A204.1 (cell line): ENCODE results near the gene HAX1.
"Not testable (repeated sequence)": the region's sequence is repeated elsewhere in the genome, so short reads cannot be mapped to it uniquely, and the experiment has no call there.

ENCODE experiments used
- FAIRE-seq: peaks from 2 replicates; lab custom pipeline; 2012; peaks lifted over from hg19 to GRCh38; lab: Jason Lieb, UNC

The HAX1 gene

DNA sequence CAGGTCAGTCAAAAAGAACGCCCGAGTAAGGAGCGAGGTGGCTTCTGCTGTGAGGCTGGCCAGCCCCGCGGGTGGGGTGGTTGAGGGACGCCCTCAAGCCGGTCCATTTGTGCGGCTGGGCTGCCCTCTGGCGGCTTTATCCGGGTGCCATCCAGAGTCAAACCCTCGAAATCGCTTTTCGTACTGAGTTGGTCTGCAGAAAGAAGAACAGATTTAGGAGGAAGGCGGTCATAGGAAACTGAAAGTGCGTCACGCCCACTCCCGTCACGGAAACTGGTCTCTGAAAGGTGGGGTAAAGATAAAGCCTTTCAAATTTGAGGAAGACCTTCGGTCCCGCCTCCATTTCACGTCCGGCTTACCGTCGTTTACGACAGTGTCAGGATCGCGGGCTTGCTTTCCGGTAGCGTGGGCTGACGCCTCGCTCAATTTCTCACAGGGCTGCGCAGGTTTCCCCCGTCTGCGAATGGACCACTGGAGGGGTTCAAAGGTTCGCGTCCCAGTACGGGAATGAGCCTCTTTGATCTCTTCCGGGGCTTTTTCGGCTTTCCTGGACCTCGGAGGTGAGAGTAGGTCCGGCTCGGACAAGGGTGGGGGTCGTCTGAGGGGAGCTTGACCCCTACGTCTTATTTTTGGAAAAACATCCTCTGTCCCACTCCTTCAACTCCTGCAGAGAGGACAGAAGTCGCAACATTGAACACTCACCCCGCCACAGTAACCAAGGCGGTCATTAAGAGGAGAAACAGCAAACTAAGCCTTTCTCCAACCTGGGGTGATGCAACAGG, at the start of gene HAX1:
HAX1 (plus strand) TSS at position 413 of the 782 bp plus-strand sequence; CDS start at position 508, 95 bp downstream.
- peak; percentile 99 for FAIRE-seq

DNA sequence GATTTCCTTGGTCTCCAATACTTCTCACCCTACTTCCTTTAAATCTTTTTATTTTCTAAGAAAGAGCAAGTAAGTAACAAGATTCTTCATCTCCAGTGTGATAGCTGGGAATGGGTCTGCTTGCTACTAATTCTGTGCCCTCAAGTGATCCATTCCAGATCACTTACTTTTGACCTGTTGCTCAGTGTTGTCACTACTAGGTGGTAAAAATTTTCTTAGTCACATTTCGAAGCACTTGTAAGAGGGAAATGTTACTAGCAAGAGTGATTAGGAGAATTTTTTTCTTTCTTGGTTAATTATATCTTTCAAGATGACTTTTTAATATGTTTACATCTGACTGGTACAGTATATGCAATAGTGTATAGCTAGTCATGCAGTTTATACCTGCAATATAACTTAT, 49.5 kb upstream of the HAX1 start:
- FAIRE-seq: no peak

DNA sequence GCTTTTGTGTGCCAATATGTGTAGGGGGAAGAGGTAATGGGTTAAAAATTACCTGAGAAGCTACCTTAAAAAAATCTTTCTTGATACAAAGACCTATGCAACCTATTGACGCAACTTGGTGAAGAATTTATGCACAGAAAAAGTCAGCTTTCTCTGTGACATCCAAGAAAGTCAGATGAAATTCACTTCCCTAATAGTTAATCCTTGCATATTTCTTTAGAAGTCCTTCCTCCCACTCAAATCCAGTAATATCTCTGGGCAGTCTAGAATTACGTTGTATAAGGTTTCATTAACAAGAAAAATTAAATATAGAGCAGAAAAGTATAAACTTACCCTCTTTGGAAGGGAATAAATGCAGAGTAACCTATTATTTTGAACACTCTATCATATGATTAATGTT, 48.8 kb upstream of the HAX1 start:
- no peak for FAIRE-seq

DNA sequence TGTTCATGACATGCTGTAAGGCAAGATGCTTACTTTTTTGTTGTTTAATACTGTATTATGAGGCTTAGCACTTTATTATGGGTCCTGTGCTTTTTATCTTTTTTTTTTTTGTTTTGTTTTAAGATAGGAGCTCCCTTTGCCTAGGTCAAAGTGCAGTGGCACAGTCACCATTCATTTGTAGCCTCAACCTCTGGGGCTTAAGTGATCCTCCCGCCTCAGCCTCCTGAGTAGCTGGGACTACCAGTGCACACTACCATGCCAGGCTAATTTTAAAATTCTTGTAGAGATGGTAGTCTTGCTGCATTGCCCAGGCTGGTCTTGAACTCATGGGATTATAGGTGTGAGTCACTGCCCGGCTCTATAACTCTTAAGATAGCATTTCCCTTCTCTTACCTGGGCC, 47.1 kb upstream of the HAX1 start:
- no peak for FAIRE-seq

DNA sequence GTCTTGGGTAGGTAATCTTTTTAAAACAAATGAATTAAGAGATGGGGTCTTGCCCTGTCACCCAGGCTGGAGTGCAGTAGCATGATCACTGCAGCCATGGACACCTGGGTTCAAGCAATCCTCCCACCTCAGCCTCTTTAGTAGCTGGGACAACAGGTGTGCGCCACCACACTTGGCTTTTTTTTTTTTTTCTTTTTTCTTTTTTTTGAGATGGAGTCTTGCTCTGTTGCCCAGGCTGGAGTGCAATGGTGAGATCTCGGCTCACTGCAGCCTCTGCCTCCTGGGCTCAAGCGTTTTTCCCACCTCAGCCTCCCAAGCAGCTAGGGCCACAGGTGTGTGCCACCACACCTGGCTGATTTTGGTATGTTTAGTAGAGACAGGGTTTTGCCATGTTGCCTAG, 41.3 kb upstream of the HAX1 start:
- FAIRE-seq: not testable (repeated sequence)

DNA sequence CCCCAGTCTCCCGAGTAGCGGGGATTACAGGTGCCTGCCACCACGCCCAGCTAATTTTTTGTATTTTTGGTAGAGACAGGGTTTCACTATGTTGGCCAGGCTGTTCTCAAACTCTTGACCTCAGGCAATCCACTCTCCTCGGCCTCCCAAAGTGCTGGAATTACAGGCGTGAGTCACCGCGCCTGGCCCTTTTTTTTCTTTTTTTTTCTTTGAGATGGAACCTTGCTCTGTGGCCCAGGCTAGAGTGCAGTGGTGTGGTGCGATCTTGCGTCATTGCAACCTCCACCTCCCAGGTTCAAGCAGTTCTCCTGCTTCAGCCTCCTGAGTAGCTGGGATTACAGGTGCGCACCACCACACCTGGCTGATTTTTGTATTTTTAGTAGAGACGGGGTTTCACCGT, 39.3 kb upstream of the HAX1 start:
- FAIRE-seq: not testable (repeated sequence)

DNA sequence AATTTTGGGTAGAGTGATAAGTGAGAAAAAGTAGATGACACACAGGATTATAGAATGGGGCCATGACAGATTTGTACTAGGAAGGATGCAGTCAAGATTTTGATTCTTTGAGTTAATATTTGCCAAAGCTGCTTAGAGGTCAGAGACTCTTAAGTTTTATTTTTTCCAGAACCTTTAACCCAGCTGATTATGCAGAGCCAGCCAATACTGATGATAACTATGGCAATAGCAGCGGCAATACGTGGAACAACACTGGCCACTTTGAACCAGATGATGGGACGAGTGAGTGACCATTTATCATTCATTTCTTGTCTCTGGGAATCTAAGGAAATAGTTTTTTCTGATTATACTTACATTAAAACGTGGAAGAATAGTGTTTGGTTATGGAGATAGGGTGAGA, 35.6 kb upstream of the HAX1 start:
- no peak for FAIRE-seq

DNA sequence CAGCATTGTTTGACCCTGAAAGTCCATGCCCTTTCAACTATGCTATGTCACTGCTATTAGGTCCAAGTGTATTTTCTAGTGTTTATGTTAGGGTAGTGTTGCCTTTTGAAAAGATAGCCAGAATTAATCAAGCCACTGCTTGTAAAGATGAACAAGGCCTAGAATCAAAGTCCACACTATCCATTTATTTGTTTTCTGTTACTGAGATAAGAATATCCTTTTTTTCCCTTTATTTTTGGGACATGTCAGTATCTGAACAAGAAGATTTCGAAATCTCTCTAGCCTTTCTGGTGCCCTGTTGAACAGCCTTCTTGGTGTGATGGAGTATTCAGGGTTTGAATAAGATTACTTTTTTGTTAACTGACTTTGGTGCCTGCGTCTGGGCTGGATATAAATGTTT, 35.0 kb upstream of the HAX1 start:
- FAIRE-seq: no peak

DNA sequence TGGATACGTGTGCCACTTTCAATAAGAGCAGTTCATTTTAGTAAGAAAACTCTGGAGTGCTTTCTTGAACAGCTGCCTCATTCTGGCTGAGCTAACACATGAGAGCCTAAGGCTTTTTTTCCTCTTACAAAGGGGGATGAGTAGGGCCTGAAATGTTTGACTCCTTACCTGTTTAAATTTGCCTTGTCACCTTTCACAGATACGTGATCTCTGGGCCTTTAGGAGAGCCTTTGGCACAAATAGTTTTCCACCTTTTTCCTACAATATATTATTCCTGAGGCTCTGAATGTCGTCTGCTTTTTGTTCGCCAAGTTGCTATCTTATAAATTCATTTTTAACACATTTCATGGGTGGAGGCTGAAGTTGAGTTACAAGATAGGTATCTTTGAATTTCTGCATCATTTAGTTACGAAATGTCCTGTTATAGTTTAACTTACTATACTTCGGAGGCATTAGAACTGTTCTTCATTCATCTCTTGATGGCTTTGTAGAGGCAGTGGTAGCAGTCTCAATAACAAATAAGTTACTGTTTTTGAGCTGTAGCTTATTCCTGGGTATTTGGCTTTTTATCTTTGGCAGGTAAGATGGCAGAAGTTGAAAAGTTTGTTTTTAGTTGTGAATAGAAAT, 34.4 kb upstream of the HAX1 start:
- no peak for FAIRE-seq

DNA sequence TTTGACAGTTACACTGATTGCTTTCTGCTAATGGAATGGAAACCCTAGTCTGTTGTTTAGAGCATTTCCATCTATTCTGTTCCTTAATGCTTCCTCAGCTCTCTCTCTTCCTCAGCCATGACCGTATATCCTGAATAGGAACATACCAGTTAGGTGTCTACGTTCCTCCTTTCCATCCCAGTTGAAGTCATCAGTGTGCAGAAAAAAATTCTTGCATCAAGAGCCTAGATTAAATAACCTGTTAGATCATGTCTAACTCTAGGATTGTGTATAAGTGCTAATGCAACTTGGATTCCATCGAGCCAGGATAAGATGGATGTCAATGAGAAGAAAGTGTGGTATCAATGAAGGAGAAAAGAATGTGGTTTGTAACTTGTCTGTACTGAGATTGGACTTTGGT, 32.9 kb upstream of the HAX1 start:
- no peak for FAIRE-seq

DNA sequence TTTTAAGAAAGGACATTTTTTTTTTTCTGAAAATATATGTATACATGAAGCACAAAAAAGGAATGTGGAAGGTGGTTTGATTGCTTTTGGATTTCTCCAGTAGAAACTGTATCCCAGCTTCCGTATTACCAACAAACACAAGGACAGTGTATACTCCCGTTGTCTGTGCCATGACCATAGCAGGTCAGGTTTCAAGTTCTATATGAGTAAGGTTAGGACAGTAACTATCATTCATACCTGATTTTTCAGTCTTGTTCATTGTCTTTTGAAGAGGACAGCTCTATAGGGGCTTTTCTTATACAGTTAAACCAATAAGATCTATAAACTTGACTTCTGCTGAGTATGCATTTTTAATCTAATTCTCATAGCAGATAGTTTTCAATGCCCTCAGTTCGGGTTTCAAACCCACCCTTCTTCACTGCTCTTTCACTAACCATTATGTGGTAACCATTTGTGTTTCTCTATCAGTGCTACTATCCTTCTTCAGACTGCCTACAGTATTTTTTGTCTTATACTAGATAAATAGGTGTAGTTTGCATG, 32.1 kb upstream of the HAX1 start:
- FAIRE-seq: no peak

DNA sequence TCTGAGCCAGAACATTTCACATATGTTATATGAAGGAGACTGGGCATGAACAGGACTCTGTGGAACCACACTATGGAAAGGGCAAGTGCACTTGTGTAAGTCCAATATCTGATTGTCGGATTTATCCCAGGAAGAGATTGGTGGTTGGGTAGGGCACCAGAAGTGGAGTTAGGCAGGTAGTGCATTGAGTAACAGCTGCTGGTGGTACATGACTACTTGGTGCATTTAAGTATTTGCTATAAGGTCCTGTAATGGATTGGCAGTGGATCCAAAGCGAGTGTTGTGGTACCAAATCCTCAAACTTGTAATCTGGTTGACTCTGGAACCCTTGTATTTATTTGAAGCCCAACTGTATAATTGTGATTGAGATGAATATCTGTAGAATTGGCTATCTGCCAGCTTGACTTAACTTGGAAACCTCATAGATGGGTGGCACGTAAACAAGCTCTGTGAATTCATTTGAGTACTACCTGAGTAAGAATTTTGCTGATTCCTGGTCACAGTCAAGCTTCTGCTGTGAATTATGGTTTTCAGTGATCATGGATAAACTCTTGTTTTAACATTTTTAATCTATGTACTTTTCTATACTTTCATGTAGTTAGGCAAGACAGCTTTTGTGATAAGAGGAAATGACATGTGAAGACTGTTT, 30.6 kb upstream of the HAX1 start:
- FAIRE-seq: no peak

DNA sequence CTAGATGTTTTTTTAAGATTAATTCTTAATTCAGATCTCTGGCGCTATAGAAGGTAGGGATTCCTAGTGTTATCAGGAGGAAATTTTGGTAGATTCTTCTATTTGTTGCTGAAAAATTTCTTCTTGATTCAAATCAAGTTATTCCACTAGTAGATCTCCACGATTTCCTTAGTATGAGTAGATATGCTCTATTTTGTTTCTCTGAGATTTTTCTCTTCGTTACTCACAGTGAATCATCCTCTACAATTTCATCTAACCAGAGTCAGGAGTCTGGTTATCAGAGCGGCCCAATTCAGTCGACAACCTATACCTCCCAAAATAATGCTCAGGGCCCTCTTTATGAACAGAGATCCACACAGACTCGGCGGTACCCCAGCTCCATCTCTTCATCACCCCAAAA, 18.8 kb upstream of the HAX1 start:
- FAIRE-seq: no peak

DNA sequence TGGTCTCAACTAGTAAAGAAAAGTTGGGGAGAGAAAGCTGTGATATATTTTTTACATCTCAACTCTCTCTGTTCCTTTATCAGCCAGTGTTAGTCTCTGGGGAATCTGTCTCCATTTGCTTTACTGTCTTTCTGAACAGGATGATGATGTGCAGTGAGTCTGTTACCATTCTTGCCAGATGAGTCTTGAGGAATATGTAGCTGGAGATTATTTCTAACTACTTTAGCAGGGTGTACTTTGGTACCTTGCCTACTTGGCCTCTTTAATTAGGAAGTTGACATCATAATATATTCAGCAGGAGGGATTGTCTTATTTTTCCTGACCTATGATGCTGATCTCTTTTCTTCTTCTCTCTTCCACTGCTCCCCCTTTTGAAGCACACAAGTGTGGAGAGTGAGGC, 15.7 kb upstream of the HAX1 start:
- no peak for FAIRE-seq

DNA sequence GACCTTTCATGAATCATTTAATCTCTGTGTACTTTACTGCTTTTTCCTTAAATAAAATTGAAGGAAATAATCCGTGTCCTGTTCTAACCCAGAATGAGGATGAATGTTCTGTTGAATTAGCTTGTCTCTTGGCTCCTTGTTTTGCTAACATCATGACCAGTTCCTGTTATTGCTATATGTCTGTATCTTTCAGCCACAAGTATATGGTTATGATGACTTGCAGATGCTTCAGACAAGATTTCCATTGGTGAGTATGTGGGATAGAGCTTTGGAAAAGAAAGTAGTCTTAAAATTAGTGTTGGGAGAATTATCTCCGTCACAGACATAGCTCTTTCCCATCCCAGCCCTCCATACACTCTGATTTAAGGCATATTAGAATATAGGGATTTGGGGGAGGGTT, 13.6 kb upstream of the HAX1 start:
- no peak for FAIRE-seq

DNA sequence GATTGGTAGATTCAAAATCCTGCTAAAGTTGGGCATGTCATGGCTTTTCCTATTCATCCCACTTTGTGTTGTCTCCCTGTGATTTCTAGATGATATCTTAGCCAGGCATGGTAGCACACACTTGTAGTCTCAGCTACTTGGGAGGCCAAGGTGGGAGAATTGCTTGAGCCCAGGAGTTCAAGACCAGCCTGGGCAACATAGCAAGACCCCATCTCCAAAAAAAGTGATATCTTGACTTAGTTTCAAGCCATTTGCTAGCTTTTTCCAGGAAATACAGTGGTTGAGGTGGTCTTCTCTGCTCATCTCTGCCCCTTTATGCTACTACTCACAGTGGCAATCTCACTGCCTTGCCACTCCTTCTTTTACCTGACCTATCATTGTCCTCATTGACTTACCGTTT, 12.3 kb upstream of the HAX1 start:
- no peak for FAIRE-seq

DNA sequence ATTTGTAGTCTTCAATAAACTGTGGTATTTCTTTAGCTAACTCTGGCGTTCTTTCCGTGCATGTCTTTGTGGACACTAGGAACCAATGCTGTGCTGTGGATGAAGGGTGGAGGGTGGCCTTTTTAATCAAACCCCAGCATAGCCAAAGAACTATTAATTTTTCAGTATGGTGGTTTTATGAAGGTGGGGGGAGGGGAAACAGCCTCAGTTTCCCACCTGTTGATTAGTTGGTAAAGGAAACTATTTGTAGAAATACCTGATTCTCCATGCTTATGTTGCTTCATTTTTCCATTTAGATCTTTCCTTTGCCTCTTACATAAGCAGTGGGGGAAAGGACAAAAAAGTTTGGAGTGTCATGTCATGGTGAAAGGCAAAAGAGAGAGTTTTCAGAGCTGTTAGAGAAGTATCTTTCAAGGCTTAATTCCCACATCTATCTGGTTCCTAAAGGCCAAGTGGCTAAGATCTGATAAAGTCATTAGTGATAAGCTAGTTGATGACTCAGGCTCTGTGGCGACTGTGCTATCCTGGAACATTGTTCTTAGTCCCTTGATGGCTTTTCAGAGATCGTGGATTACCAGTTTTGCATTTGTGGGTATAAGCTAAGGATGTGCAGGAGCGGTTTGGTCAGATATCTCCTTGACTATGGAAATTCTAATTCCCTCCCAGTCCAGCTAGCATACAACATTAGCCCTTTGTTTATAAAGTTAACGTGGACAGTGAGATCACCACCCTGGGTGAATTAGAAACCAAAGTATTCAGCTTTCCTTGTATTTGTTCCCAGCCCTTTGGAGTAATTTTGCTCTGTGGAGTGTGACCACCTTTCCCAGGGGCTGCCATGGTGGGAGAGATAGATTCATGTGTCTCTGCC, 8.7 kb upstream of the HAX1 start:
- FAIRE-seq: no peak

DNA sequence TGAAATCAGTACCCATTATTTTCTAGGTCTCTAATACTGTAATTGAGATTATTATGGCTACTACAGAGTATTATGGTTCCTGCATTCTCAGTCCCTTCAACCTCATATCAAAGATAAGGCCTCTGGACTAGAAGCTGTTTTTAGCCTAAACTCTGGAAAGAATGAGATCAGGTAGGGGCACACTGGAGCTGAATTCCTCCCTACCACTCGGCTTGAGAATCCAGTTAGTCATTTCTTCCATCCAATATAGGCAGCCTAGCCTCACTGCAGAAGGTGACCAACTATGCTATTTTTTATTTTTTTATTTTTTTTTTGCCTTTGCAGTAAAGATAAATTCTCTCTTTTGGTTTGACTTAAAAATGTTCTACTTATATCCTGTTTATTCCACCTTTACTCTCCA, 8.0 kb upstream of the HAX1 start:
- no peak for FAIRE-seq

DNA sequence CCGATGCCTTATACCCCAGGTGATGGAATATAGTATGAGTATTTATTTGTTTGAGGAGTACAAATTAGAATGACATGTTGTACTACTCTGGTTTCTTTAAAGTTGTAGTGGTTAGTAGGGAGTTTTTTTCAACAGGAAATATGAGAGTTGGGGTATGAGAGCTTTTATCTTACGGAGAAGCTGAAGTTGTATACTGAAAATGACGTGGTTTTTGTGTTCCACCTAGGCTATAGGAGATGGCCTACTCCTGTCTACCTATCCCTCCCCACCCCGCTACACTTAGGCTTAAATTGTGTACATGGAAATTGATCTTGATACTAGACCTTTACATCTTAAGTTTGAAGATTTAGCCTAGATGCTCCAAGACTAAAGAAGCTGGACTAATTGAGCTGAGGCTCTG, 6.8 kb upstream of the HAX1 start:
- no peak for FAIRE-seq

DNA sequence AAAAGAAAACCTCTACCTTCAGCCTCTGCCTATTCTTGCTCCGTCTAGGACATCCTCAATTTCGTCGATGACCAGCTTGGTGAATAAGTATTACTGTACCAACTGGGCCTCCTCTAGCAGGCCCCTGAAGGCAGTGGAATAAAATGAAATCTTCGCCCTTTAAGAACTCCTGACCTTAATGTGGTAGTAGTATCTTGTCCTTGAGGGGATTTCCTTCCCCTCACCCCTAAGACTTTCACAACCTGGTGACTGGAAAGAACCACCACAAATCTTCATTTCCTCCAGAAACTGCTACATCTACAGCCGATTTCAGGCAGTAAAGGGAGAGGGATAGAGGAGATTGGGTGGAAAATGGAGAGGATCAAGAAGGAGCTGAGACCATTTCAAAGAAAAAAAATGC, 1.6 kb upstream of the HAX1 start:
- no peak for FAIRE-seq

DNA sequence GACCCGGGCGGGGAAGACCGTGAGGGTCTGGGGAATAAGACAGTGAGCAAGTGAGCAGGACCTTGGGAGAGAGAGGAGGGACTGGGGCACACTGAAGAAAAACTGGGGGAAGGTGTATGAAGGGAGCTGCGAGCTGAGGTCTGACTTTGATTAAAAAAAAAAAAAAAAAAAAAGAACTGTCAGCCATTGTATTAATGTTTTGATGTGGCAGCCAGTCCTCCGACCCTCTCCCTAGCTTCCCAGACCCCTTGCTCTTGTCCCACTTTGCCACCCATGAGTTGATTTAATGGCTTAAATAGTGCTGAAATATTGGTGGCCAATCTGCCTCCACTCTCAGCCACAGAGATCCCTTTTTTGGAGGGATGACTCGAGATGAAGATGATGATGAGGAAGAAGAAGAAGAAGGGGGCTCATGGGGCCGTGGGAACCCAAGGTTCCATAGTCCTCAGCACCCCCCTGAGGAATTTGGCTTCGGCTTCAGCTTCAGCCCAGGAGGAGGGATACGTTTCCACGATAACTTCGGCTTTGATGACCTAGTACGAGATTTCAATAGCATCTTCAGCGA, 652 bp downstream of the HAX1 start:
- no peak for FAIRE-seq

DNA sequence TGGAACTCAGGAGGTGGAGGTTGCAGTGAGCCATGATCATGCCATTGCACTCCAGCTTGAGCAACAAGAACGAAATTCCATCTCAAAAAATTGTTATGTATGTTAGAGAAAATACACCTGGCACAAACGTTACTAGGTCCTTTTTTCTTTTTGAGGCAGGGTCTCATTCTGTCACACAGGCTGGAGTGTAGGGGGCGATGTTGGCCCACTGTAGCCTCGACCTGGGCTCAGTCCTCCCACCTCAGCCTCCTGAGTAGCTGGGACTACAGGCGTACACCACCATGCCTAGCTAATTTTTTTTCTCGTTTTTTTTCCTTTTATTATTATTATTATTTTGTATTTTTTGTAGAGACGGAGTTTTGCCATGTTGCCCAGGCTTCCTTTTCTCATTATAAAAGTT, 4.4 kb downstream of the HAX1 start:
- FAIRE-seq: no peak
